Posterior vena cava (tissue), 2 donors: ENCODE results near the gene SCUBE3. TPM values are rescaled to one million over a fixed set of nuclear protein-coding genes. Genes with fewer than 3 reads are reported as not detected.

ENCODE experiments used
- DNase-seq: peaks from one replicate; pipeline ENCODE4 v3.0.0-alpha.2; 2020; ENCODE audit warnings: low spot score
- intact Hi-C, 2 donors: fragments of 100-400 bp; cut with DNase I; formaldehyde crosslinking; loops; one replicate each; pipeline versions ENCODE4 v1.14.1 to v1.14.2; 2022 to 2023
- total RNA-seq, 2 donors: library from RNA; stranded (reverse); fragmentation: NEBNext Ultra II Directional; extraction: Animal tissue kit (Norgen Biotek cat#: 25700); gene quantifications; one replicate each; pipeline ENCODE4 v1.2.1, GENCODE V29; 2021
- donor health status: DM: yes; HTN: yes; CAD: no.
- donor health status: DM: yes; HTN: yes; CAD: no.

The SCUBE3 gene
- total RNA-seq, 2 donors from 2014 or later = 15.2 to 50.1 TPM

- peak; percentile 5 for DNase-seq
- intact Hi-C loops = no loop called here
Measured at GRCh38 chr6:35253249-35253648, 39.5 kb downstream of the SCUBE3 start.

DNA sequence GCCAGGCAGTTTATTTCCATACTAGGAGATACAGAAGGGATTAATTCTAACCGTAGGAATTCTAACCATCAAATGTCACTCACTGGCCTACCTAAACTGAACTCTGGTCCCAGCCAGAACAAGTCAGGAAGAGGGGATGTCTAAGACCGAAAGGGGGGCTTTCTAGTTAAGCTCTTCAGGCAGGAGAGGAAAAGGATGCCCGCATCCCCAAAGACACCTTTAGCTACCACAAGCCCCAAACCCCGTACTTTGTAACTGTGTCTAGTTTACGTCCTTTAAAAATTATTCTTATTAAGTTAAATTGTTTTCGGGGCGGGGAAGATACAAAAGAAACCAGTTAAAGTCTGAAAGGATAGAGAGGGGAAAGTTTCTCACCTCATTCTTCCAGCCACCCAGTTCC is 44.6 kb downstream of the SCUBE3 start:
- intact Hi-C loops = no loop called here
- no peak for DNase-seq

DNA sequence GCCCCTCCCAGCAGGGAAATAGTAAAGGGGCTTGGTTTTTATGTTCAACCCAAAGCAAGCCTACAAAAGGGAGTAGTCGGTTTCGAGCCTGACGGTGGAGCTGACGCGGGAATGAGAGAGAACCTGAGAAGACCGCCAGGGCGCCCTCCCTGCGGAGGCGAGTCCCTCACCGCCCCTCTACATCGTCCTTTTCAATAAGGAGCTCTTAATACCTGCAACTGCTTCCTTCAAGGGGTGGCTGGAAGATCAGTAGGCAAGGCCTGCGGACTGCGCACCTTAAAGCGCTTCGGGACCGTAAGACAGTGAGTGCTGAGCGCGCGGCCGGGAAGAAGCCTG is 45.1 kb downstream of the SCUBE3 start:
- intact Hi-C loops = no loop called here
- DNase-seq = no peak

DNA sequence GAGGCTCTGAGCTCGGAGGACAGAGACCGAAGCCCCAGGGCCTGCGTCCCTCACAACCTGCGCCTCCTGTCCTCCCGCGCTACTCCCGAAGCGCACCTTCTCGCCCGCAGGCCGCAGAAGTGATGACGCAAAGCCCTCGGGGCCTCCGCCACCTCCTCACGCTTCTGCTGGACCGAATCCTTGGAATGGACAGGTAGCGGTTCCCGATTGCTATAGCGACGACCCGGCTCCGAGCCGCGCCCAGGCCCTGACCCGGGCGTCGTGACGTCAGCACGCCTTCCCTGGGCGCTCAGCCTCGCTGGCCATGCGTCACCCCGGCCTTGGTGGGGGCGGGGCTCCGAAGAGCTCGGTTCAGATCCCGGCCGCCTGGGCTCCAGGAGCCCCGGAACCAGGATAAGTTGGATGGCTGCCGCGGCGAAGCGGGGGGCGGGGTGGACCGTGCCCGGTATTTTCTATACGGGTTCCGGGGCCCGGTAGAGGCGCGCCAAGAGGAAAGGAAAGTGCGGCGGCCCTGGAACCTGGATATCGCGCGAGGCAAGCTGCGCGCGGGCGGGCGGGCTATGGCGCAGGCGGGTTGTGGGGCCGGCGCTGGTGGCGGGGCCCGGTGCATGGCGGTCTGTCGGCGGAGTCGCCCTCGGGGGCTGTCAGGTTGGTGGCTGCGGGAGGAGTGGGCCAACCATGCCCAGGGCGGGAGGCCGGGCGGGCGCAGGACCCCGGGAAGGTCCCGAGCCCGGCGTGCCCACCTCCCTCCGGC is 45.6 kb downstream of the SCUBE3 start, which contains the start of gene ZNF76:
Gene ZNF76 (plus strand): TSS at position 542 of the 754 bp plus-strand sequence. CDS start 21,417 bp downstream, outside the sequence.
- peak; percentile 99 for DNase-seq
- intact Hi-C loops = no loop called here

GRCh38 chr6:35259948-35260590 is 46.3 kb downstream of the SCUBE3 start:
- peak; percentile 90 for DNase-seq
- intact Hi-C loops = no loop called here

GRCh38 chr6:35260591-35261570 is 47.1 kb downstream of the SCUBE3 start:
- intact Hi-C loops = no loop called here

GRCh38 chr6:35262596-35262995 is 48.8 kb downstream of the SCUBE3 start:
- no peak for DNase-seq
- intact Hi-C loops = no loop called here

More at GRCh38 chr6:35260591-35261570, 47.1 kb downstream of the SCUBE3 start:
- no peak for DNase-seq

DNA sequence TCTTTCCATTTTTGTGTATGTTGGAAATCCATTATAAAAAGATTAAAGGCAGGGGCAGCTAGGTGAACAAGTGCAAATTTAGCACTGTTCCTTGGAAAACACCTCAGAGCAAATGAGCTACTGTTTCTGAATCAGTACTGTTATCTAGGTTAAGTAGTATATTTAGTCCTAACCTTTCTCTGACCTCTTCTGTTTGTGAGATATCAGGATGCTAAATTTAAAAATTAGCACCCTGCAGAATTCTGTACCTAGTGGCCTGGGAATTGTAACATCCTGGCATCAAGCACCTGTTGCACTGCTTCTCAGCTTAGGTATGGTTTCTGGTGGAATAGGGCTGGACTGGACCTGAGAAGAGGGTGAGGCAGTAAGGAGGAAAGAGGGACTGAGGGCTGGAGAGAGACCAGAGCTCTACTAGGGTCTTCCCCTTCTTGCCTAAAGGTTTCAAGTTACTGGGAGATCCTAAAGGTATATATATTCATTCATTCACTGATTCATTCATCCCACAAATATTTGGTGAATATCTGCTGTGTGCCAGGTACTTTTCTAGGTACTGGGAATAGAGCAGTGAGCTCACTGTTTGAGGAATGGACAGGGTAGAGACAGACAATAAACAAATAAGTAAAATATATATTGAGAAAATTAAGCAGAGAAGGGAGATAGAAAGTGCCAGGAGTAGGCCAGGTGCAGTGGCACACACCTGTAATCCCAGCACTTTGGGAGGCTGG is 51.0 kb downstream of the SCUBE3 start:
- no peak for DNase-seq
- intact Hi-C loops = no loop called here

DNA sequence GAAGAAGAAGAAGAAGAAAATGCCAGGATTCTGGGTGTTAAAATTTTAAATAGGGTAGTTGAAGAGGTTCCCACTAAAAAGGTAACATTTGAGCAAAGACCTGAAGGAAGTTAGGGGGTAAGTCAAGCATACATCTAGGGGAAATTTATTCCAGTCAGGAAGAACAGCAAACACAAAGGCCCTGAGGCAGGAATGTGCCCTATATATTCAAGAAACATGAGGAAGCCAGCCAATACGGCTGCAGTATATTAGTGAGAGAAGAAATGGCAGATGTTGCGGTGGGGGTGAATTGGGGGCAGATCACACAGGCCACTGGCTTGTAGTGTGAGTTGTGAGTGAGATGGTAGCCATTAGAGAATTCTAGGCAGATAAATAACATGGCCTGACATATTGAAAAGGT is 51.8 kb downstream of the SCUBE3 start:
- intact Hi-C loops = no loop called here
- DNase-seq = no peak

DNA sequence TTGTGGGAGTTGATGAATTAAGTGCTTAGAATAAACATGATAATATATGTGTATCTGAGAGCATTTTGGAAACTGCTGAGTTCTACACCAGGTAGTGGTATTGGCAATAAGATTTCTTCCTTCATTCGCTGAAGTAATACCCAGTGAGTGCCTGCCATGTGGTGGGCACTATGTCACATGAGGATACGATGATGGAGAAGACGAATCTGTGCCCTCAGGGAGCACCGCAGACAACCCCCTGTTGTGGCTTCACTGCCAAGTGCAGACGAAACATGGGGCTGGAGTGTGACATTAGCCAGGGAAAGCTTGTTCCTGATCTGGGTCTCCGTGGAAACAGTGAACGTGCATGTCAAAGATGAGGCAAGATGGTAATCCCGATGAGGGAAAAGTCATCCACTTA is 53.7 kb downstream of the SCUBE3 start:
- intact Hi-C loops = no loop called here
- no peak for DNase-seq

GRCh38 chr6:35267897-35268296 is 54.1 kb downstream of the SCUBE3 start:
- no peak for DNase-seq
- intact Hi-C loops = no loop called here

DNA sequence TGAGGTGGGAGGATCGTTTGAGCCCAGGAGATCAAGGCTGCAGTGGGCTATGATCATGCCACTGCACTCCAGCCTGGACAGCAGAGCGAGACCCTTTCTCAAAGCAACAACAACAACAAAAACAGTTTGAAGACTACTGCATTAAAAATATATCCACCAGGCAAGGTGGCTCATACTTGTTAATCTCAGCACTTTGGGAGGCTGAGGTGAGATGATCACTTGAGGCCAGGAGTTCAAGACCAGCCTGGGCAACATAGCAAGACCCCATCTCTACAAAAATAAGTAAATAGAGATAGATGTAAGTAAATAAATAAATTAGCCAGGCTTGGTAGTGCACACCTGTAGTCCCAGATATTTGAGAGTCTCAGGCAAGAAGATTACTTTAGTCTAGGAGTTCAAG is 58.2 kb downstream of the SCUBE3 start:
- intact Hi-C loops = no loop called here

DNA sequence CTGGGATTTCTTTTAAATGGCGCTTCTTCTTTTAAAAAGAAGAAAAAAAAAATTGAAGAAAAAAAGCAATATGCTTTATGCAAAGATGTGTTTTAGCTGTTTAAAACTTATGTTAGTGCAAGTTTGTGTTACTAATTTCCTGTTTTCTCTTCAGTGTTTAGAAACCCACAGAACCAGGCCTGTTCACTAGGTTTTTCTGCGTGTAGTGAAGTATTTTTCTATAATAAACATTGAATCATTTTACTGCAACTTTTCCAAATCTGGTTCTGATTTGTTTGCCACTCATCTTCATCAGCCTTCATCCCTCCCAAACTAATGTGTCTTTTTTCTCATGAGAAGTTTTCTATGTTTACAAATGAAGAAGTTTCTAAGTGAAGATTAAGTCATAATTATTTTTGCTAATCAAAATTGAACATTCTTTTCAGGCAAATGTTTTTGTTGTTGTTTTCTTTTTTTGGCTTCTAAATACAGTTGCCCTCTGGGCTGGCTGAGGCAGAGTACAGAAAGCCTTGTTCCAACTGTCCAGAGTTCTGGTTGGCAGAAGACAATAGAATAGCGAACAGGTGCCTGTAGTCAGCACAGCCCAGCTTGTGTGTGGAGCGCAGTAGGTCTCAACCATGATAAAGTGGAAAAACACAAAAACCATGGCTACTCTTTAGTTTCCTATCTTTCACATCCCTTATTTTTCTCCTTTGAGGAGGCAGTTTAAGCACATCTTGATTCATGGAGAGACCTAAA is 60.2 kb downstream of the SCUBE3 start:
- intact Hi-C loops = no loop called here
- no peak for DNase-seq

More for the DNA sequence above, 58.2 kb downstream of the SCUBE3 start:
- no peak for DNase-seq

DNA sequence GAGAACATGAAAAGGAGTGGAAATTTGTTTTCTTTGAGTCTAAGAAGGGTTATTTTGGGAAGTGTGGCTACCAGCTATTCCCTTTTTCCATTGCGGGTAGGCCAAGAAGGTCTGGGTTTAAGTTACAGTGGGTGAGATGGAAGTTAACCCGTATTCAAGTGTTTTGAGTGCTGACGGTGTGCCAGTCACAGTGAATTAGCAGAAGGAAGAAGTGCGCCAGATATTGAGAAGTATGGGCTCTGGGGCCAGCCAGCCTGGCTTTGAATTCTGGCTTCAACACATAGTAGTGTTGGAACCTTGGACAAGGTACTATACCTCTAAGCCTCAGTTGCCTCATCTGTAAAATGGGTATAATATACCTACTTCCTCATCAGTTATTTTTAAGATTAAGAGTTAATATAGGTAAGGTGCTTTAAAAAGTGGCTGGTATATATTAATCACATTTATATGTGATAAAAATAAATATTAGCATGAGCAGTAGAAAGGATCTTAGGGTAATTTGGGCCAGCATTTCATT is 62.0 kb downstream of the SCUBE3 start:
- intact Hi-C loops = no loop called here
- no peak for DNase-seq

GRCh38 chr6:35278708-35279107 is 65.0 kb downstream of the SCUBE3 start:
- no peak for DNase-seq
- intact Hi-C loops = no loop called here

GRCh38 chr6:35280903-35281302 is 67.1 kb downstream of the SCUBE3 start:
- intact Hi-C loops = loop anchor here in 1 of 2 donors (5.0 kb wide), 1 partner anchor 1279 kb away; no protein-coding TSS in a partner anchor
- no peak for DNase-seq

- intact Hi-C loops = loop anchor here in 1 of 2 donors (5.0 kb wide), 1 partner anchor 1280 kb away; no protein-coding TSS in a partner anchor
- DNase-seq = no peak
Measured at GRCh38 chr6:35282472-35282871, 68.7 kb downstream of the SCUBE3 start.

DNA sequence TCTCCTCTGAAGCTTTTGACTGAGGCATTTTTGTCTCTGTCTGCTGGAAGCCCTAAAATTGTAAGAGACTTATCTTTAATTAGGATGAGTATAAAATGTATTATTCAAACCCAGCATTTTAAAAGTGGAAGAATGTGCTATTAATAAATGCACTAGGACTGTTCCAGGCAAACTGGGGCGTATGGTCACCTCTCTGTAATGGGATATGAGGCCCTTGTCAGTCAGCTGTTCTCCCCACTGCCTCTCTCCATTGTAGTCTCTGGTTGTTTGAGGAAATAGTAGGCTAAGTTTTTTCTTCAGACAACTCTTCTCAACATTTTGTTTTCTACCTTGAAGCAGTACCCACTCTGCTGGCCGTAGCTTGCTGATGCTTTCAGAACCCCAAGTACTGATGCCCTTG is 69.6 kb downstream of the SCUBE3 start:
- DNase-seq = no peak
- intact Hi-C loops = loop anchor here in 1 of 2 donors (5.0 kb wide), 1 partner anchor 1281 kb away; no protein-coding TSS in a partner anchor
